GM19324 (cell line): Measurements from ENCODE around the gene WWOX.

ENCODE experiments used
- ATAC-seq: cut with Tn5 transposase; IDR thresholded peaks from one replicate; pipeline ENCODE4 v1.9.1; 2021; ENCODE audit warnings: mild to moderate bottlenecking, moderate library complexity; ENCODE audit not compliant: unreplicated experiment, low FRiP score

Gene WWOX

DNA sequence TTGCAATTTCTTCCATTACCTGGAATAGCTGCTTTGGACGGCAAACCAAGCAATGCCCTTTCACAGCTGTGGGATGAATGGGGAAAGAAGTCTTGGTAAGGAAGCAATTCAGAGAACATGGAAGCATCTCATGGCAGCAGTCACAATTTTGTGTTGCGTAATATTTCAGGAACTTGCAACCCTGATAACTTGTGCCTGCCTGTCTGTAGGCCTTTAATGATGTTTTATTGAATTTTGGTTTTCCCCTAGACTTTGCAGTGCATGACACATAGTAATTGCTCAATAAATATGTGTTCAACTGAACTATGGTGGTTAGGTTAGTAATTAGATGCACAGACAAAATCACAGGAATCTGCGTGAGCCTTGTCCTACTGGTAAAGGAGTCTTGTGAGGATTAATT, 439.5 kb downstream of the WWOX start:
- ATAC-seq, result no peak

- ATAC-seq, result no peak
These were observed 443.0 kb downstream of the WWOX start for GRCh38 chr16:78542419-78542818.

- ATAC-seq, result no peak
These were observed 443.6 kb downstream of the WWOX start for GRCh38 chr16:78543023-78543422.

DNA sequence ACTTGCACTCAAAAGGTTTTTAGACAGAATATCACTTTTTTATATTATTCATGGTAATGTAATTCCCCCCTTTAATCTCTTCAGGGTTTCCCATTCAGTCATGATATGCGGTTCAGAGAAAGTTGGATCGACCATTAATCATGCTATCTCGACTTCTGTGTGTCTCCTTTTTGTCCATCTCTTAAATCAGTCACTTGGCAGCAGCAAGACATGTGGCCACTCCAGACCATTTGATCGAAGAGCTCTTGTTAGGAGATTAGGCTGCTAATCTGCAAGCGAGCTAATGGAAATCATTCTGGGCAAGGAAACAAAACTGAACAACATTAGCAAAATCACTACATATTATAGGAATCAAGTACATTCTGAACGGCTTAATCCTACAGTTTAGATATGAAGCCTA, 449.9 kb downstream of the WWOX start:
- ATAC-seq, result no peak

- ATAC-seq, result no peak
These were observed 452.1 kb downstream of the WWOX start for GRCh38 chr16:78551487-78552085.

DNA sequence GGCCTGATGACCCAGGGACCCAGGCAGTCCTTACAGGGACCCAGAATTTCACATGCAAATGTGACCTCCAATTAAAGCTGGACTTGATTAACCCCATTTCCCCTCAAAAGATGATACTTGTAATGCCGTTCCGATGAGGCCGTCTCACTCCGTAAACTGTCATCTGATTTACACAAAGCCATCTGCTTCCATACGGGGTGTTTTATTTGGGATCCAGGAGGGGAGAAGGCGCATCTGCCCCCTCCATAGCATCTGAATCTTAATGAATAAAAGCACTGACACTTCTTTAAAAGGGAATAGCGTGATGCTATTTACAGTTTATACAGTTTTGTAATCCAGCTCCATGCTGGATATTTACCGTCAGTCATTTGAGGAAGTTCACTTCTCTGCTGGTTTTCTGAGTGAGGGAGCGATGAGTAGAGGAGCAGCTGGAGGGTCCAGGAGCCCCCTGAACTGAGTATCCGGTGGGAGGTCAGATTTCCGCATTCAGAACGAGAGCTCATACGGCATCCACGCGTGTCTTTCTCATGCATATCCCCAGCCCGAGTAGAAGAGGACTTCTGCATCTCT, 452.7 kb downstream of the WWOX start:
- no peak for ATAC-seq

DNA sequence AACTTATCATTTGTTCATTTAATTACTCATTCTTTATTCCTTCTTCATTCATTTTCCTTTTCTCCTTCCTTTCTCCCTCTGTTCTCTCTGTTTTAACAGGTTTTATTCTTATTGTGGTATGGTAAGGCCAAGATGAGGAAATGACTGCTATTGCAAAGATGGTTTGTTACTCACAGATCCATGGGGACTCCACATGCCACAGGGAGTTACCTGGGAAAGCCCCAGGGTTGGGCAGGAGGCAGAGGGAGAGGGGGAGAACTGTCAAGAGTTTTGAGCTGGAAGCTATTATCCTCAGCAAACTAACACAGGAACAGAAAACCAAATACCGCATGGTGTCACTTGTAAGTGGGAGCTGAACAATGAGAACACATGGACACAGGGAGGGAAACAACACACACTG, 453.3 kb downstream of the WWOX start:
- no peak for ATAC-seq

- ATAC-seq, result no peak
These were observed 454.0 kb downstream of the WWOX start for GRCh38 chr16:78553268-78554039.

GRCh38 chr16:78556421-78556820, 457.0 kb downstream of the WWOX start:
- no peak for ATAC-seq

- ATAC-seq, result no peak
These were observed 461.5 kb downstream of the WWOX start for GRCh38 chr16:78560997-78561396.

DNA sequence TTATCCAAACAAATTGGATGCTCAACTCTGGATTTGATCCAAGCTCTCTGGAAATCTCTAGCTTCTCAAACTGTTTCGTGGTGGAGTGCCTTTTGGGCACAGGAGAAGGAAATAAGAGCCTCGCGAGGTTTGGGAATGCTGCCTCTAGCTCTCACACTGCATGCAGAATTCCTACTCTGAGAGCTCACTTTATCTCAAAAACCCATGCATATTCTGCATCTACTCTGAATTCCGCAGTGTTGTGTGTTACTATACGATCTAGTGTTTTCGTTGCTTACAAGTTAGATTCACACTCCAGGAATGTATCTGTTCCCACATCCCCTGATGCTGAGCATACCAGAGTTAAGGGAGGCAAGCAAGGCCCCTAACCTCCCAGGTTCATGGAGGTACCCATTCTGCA, 462.7 kb downstream of the WWOX start:
- no peak for ATAC-seq

- no peak for ATAC-seq
These were observed 463.2 kb downstream of the WWOX start for GRCh38 chr16:78562650-78563049.

GRCh38 chr16:78563905-78564304, 464.5 kb downstream of the WWOX start:
- ATAC-seq, result no peak

DNA sequence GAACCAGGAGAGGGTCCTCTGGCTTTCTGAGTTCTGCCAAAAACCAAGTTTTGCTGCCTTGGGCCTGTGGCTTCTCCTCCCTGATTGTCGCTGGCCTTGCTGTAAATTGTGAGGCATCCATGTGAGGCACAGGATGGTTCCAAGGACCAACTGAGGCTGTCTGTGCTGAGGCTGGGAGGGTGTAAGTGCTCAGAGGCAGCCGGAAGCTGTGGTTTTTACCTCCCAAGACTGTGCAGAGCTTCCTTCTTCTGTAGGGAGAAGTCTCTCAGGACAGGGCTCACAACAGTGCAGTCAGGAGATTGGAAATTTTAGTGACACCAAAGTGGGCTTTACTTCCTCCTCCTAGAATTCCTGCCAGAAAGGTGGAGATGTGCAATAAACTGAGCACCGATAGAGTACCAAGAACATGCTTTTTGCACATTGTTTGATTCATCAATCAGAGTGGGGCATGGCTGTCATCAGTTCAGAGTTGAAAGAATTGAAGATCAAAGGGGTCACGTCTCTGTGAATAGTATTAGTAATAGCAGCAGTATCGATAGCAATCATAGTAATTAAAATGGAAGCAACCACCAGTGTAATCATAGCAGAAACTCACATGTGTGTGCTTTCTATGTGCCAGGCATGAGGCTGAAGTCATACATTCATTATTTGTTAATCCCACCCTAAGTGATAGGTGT, 467.1 kb downstream of the WWOX start:
- ATAC-seq, result no peak

DNA sequence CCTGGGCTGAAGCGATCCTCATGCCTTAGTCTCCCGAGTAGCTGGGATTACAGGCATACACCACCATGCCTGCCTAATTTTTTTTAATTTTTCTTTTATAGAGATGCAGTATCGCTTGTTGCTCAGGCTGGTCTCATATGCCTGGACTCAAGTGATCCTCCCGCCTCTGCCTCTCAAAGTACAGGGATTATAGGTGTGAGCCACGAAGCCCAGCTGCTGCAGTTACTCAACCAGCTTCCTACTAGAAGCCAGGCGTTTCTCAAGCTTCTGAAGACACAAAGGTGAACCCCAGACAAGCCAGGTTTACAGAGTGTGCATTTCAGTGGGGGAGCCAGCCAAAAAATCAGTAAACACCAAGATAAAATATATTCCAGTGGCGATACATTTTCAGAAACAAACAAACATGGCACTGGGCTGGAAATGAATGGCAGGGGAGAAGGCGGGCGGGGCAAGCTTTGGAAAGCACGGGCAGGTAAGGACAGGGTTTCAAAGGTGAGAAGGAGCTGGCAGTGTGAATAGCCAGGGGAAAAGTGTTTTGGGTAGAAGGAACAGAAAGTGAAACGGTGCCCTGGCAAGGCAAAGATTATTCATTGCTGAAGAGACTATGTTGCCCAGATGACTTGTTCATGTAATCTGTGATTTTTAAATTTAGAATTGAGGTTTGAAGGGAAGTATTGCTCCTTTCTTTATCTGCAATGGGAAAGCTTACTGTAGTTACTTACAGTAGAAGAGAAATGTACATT, 471.1 kb downstream of the WWOX start:
- peak; percentile 52 for ATAC-seq

DNA sequence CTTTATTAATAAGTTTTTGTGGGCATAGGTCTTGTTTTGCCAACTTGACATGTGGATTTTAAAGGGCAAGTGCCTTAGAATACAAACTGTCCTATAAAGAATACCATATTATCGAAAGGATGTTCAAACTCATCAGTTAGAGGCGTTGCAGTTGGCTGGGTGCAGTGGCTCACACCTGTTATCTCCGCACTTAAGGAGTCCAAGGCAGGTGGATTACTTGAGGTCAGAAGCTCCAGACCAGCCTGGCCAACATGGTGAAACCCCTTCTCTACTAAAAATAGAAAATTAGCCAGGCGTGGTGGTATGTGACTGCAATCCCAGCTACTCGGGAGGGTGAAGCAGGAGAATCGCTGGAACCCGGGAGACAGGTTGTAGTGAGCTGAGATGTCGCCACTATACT, 472.0 kb downstream of the WWOX start:
- ATAC-seq, result no peak

DNA sequence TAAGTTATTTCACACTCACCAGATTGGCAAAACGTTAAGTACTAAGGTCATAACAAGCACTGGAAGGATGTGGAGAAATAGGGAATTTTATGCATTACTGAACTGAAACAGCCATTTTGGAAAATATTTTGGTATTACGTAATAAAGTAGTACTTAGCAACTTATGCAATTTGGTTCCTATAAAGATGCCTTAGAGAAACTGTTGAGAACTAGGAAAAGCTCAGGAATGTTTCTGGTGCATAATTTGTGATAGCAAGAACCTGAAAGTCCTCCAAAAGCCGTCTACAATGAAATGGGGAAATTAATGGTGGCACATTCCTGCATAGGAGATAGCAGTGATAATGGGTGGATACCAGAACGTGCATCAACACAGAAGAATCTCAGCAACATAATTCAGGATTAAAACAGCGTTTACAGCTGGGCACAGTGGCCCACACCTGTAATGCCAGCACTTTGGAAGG, 472.5 kb downstream of the WWOX start:
- ATAC-seq, result no peak

GRCh38 chr16:78574571-78574970, 475.1 kb downstream of the WWOX start:
- ATAC-seq, result no peak

- ATAC-seq, result no peak
These were observed 477.5 kb downstream of the WWOX start for GRCh38 chr16:78576941-78577340.

DNA sequence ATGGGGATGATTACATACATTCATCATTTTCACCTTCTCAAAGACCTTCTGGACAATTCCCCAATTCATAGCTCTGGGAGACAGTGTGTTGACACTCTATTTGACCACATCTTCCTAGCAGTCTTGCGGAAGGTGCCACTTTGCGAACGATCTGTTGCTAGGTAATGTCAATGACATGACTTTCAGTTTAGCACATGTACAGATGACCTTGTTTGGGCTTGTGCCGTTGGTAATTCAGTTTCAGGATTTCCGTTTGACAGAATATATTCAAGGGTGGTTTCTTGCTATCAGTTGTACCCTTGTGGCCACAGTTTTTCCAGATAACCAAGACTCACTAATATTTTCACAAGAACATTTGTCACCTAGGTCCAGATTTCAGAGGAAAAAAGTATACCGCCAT, 478.2 kb downstream of the WWOX start:
- ATAC-seq, result no peak

DNA sequence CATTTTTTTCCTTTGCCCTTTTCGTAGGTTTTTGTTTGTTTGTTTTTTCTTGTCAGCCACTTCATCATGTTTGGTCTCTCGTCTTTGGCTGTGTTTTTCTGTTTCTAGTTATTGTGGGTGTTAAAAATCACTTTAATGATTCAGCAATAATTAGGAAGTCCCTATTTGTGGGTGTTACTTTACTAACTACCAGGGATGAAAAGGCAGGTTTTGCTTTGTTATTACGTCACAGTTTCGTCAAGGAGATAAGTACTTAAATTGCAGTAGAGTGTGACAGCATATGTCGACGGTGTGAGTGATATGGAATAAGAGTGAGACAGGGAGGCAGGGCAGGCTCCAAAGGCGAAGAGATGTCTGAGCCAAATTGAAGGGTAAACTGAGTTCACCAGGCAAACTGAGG, 479.6 kb downstream of the WWOX start:
- ATAC-seq, result no peak
